Right renal cortex interstitium (tissue), 3 donors: ENCODE results near the gene TARS2. TPM values are rescaled to one million over a fixed set of nuclear protein-coding genes. Genes with fewer than 3 reads are reported as not detected.

ENCODE experiments used
- DNase-seq, 3 donors: peaks; one replicate each; pipeline ENCODE4 v3.0.0-alpha.2; 2013; ENCODE audit warnings: low read depth in 3 of 3, low spot score in 2 of 3
- polyA plus RNA-seq, 3 donors: library from polyadenylated mRNA; unstranded; fragments of 120-200 nt; gene quantifications; one replicate each; pipeline ENCODE4 v1.2.1, GENCODE V29; 2013; ENCODE audit not compliant: insufficient read length in 3 of 3

The TARS2 gene
- polyA plus RNA-seq, 3 donors, result 19.7 to 25.4 (median 23.1) TPM

DNA sequence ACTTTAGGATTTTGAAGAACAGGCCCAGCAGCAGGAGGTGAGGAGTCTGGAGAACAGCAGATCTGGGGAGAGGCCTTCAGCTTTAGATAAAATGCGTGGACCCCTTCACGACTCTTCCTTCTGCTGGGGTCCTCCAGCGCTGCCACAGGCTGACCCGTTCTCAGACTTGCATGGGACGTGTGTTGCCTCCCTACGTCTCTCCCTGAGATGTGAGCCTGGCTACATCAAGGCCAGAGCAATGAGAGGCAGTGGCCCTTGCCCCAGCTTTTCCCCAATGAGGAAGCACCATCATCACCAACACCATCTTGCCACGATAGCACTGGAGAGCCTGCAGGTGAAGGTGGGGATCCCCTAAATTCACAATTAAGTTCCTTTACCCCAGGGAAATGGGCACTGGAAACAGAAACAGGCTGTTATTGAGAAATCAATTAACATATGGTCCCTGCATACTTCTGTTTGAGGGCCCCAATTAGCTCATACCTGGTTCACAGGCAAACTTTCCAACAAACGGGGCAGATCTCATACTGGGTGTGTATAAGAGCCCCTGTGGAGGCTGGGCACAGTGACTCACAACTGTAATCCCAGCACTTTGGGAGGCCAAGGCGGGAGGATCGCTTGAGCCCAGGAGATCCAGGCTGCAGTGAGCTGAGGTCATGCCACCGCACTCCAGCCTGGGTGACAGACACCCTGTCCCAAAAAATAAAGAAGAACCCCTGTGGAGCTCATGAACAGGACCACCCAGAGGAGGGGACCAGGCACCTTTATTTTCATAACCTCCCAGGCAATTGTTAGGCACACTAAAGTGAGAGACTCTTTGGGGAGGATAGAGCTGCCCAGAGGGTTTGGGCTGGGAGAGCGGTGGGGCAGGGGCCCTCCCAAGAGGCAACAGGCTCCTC is 49.9 kb downstream of the TARS2 start:
- no peak for DNase-seq

DNA sequence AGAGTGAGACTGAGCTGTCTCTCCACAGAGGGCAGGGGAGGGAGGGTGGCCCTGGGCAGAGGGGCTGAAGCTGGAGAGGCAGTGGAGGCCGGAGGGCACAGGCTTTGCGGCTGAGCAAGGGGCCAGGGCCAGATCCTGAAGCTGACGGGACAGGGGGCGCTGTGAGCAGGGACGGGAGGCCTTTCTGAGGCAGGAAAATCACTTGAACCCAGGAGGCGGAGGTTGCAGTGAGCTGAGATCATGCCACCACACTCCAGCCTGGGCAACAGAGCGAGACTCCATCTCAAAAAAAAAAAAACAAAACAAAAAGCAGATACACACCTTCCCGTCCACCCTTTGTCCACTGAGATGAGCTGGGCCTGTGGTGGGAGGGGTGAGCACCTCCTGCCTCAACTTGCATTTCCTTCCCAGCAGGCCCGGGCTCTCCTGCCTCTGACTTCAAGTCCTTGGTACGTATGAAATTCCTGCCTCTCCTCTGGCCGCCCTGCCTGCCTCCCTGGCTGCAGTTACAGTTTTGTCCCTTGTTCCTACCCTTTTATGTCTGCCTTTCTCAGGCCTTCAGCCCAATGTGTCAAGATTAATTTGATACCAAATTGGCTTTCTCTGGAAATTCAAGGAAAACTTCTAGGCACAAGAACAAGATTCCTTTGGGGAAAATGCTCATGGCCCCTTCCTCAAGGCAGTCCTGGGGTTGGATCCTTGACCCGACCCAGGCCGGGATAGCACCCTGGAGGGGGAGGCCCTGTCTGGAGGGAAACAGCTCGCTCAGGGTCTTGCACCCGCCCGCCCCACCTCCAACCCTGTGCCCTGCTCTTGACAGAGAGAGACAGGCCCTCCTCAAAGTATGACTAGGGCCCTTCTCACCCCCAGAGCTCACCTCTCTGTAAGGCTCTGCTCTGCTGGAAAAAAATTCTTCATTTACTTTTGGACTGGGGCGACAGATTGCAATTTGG is 50.8 kb downstream of the TARS2 start:
- no peak for DNase-seq

DNA sequence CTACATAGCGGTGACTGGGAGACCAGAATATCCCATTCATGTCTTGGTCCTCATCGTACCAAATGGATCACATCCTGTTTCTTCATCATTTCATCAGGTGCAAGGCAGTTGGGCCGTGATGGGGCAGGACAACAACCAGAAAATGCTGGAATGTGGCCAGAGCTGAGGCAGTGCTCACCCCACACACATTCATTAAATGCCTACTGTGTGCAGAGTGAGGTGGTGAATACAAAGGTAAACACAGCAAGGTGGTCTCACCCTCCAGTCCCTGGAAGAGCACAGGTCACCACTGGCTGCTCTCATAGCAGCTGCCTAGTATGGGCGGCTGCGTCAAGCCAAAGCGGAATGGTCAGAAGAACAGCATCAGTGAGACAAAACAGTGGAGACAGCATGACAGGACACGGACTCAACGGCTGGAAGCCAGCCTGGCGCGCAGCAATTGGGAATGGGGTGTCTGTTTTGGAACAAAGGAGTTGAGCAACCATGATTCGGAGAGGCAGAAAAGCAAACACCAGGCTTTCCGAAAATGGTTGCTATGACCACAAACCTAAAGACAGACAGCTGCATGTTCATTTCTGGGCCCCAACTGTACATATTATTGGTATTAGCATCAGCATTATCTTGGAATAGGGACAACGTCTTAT is 56.4 kb downstream of the TARS2 start:
- no peak for DNase-seq

DNA sequence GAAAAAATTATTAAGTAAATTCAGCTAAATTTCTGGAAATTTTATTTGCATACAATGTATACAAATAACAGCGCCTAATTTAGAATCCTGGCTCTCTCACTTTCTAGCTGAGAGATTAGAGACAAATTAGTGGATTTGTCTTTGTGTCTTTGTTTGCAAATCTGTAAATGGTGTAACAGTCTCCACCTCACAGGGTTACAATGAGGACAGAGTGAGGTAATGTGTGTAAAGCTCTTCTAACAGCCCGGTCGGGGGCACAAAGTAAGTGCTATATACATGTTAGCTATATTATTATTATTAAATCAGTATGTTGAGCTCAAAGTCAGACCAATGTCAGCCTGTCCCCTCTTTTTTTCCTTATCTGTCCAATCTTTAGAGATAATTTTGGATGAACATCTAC is 57.0 kb downstream of the TARS2 start:
- DNase-seq, result no peak

DNA sequence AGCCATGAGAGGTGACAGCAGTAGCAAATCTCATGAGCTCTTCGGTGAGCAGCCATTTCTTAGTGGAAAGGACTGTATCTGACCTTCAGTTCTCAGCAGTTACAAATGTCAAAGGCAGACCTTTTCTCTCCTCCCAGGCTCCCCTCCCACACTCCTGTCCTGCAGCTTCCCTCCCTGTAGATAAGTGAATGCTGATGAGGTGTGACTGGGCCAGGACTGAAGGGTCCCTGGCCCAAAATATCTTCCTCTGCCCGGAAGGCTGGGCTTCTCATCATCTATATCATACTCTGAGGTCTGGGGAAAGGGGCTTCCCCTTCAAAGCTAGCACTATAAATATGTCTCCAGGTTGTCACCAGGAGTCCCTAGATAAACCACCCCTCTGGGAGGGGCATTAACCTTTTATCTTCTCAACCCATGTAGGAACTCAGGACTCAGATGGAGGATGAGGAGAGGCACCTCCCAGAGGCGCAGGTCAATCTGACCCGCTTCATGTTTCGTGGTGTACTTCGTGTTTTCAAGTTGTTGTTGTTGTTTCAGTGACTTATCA is 58.3 kb downstream of the TARS2 start:
- no peak for DNase-seq

DNA sequence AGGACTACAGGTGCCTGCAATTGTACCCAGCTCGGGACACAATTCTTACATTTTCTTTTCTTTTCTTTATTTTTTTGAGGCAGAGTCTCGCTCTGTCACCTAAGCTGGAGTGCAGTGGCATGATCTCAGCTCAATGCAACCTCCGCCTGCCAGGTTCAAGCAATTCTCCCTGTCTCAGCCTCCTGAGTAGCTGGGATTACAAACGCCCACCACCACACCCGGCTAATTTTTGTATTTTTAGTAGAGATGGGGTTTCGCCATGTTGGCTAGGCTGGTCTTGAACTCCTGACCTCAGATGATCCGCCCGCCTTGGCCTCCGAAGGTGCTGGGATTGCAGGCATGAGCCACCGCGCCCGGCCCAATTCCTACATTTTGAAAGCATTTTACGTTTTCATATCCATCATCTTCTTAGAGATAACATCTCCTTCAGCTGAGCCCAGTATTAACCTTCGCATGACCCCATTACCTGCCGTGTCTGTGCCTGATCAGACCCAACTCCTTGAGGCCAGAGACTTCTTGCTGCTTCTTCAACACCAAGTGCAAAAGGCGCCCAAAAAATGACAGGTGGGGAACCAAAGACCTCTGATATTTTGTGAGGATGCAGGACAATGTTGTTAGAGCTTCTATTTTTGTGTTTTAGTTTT is 59.2 kb downstream of the TARS2 start:
- no peak for DNase-seq

DNA sequence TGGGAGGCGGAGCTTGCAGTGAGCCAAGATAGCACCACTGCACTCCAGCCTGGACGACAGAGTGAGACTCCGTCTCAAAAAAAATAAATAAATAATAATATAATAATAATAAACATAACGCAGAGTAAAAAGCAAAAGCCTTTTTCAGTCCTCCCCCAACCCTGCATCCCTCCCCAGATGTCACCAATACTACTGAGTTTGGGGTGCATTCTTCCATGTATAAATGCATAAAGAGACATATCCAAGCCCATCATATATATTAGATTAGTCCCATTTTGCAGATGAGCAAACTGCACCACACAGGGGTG is 61.1 kb downstream of the TARS2 start:
- DNase-seq, result no peak

DNA sequence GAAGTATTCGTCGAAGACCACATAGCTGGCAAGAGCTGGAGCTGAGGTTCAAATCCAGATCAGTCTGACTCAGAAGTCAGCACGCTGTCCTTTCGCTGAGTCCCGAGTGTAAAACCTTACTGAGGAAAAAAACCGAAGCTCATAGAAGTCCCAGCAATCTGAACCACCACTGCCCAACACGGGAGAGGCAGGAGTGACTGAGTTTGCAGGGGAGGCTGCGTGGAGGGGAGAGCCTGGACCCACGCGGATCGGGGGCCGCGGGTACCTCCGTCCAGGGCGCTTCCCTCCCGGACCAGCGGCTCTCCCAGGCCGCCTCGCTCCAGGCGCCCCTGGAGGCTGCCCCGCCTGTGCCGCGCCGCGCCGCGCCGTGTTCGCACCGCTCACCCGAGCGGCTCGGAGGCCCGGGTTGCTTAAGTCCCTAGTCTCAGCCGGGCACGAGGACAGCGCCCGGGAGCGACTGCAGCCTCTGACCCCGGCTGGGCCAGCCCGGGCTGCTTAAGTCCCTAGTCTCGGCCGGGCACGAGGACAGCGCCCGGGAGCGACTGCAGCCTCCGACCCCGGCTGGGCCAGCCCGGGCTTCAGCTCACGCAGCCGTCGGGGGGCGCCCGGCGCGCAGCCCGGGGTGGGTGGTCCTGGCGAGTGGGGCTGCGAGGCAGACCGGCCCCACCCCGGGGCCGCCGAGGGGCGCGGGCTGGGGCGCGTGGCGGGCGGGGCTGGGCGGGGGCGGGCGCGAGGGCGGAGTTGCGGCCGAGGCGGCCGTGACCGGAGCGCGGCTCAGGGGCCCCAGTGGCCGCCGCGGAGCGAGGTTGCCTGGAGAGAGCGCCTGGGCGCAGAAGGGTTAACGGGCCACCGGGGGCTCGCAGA is 61.6 kb downstream of the TARS2 start, which contains the start of gene ADAMTSL4:
ADAMTSL4 (plus strand) TSS at position 777 of the 864 bp plus-strand sequence. CDS start 2,881 bp downstream, outside the sequence.
- DNase-seq, result no peak

DNA sequence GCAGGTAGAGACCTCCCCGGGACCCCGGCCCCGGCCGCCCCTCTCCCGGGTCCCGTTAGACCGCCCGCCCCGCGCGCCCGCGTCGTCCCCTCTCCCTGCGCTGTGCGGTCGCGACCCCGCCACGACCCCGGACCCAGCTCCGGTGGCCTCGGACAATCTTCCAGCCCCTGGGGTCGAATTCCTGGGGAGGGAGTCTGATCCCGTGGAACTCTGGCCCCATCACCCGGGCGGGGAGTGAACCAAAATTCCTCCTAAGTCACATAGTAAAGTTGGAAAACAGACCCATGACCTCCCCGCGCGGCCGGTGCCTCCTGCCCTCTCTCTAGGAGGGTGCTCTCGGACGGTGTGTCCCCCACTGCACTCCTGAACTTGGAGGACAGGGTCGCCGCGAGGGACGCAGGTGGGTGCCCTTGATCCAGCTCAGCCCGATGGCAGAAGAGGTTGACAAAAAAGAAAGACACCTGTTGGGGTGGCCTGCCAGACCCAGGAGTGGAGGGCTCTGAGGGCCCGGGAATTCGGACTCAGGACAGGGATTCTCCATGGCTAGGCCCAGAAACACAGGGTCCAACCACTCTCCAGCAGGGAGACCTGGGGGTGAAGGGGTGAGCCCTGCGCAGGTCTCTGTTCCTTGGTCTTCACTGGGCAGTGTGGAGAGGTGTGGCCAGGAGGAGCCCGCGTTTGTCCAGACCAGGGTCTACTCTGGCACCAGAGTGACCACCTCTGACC is 62.4 kb downstream of the TARS2 start:
- DNase-seq, result no peak

DNA sequence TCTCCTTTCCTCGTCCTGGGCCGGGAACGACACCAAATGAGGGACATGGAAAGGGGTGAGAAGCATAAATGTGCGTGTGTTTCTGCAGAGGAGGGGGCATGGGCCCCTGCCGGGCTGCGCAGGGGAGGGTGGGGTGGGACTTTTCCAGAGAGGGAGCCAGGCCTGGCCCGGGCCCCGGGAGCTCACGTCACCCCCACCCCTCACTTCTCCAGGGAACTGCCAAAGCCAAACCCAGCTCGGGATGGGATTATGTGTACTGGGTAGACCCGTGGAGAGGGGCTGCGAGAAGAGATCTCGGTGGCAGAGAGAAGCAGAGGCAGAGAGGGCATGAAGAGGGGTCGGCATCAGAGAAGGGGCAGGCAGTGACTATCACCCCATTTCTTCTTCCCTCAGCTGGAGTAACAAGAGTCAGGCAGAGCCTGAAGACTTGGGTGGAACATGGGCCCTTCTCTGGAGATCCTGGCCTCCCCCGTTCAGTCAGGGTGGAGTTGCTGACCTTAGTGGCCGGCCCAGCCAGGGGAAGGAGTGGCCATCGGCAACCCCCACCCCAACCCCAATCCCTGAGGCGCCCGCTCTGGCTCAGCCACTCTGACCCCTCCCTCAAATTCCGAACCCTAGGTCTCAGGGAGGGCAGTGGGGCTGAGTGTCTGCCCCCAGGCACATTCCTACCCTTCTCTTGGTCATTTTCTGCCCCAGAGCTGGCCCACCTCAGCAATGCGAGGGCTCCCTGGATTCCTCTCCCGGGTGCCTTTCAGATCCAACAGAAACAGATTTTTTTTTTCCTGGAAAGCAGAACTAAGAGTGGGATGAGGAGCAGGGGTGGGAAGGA is 63.2 kb downstream of the TARS2 start:
- no peak for DNase-seq

DNA sequence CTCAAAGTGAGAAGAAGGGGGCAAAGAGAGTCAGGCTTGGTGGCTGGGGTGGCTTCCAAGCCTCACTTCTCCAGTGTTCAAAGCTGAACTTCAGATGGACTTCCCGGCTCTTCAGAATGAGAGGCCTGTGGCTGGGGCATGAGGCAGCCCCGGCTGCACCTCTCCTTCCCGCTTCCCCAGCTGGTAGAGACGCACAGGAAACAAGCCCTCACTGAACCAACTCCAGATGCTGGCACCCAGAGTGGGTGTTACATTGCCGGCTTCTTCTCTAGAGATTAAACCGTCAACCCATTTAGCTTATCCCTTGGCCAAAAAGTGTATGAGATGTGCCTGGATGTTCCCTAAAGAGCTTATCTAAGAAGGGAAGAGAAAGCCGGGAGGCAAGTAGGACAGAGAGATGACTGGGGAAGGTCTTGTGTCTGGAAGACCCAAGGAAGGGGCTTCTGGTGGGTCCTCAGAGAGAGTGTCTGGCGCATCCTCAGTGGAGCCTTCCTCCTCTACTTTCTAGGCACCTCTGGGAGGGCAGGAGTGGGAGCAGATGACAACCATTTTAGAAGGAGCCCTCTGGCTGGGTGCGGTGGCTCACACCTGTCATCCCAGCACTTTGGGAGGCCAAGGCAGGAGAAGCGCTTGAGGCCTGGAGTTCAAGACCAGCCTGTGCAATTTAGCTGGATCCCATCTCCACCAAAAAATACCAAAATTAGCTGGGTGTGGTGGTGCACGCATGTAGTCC is 64.0 kb downstream of the TARS2 start:
- DNase-seq, result no peak

DNA sequence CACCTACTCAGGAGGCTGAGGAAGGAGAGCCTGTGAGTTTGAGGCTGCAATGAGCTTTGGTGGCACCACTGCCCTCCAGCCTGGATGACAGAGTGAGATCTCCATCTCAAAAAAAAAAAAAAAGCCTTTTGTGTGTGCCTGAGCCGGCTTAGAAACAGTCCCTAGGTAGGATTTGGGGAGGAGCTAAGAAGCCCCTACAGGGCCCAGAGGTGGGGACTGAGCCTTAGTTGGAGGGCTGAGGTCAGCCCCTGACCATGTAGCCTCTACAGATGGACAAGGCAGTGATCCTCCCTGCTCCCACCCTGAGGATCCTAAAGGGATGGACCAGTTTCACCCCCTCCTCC is 64.5 kb downstream of the TARS2 start:
- no peak for DNase-seq

DNA sequence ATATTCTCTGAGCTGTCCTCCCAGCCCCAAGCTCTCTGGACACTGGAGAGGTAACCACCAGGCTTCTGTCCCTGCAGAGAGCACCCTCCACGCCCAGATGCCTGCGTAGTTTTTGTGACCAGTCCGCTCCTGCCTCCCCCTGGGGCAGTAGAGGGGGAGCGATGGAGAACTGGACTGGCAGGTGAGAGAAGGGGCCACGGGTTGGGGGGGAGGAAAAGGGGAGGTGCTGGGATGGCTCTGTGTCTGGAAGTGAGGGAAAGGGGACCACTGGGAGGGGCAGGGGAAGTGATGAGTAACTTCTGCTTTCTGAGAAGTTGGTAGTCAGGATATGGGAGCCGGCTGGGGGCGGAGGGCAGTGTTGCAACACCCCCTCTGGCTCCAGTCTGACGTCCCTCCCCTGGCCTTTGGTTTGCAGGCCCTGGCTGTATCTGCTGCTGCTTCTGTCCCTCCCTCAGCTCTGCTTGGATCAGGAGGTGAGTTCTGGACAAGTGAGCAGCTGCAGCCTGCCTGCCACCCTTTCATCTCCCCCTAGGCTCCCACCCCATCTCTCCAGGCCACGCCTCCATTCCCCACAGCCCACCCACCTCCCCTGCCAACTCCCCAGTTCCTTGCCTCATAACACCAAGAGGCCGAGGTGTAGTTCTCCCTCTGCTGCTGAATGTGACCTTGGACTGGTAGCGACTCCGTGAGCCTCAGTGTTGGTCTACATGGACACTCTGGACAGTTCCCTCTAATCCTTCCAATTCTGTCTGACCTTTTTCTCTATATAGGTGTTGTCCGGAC is 65.1 kb downstream of the TARS2 start:
- no peak for DNase-seq

DNA sequence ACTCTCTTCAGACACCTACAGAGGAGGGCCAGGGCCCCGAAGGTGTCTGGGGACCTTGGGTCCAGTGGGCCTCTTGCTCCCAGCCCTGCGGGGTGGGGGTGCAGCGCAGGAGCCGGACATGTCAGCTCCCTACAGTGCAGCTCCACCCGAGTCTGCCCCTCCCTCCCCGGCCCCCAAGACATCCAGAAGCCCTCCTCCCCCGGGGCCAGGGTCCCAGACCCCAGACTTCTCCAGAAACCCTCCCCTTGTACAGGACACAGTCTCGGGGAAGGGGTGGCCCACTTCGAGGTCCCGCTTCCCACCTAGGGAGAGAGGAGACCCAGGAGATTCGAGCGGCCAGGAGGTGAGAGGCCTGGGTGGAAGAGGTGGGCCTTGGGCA is 65.7 kb downstream of the TARS2 start:
- no peak for DNase-seq

DNA sequence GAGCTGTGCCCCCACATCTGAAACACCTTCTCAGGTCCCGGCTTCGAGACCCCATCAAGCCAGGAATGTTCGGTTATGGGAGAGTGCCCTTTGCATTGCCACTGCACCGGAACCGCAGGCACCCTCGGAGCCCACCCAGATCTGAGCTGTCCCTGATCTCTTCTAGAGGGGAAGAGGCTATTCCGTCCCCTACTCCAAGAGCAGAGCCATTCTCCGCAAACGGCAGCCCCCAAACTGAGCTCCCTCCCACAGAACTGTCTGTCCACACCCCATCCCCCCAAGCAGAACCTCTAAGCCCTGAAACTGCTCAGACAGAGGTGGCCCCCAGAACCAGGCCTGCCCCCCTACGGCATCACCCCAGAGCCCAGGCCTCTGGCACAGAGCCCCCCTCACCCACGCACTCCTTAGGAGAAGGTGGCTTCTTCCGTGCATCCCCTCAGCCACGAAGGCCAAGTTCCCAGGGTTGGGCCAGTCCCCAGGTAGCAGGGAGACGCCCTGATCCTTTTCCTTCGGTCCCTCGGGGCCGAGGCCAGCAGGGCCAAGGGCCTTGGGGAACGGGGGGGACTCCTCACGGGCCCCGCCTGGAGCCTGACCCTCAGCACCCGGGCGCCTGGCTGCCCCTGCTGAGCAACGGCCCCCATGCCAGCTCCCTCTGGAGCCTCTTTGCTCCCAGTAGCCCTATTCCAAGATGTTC is 66.3 kb downstream of the TARS2 start:
- DNase-seq, result no peak

DNA sequence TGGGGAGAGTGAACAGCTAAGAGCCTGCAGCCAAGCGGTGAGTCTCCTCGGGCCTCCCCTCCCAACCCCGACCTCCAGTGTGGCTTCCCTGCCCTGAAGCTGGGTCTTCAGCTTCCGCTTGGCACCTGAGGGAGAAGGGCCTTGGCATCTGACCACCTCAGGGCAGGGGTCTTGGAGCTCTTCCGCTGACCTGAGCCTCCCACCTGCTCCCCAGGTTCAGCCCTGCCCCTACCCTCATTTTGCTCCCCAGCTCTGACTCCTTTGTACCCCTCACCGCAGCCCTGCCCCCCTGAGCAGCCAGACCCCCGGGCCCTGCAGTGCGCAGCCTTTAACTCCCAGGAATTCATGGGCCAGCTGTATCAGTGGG is 66.8 kb downstream of the TARS2 start:
- no peak for DNase-seq
